ENCODE data around the gene NDUFS3. TPM values are rescaled to one million over a fixed set of nuclear protein-coding genes. Genes with fewer than 3 reads are reported as not detected.
"Not testable (repeated sequence)": the region's sequence is repeated elsewhere in the genome, so short reads cannot be mapped to it uniquely, and the experiment has no call there.

Gene NDUFS3
- total RNA-seq, 4 donors from 2014 or later, result 109 to 152 (median 126) TPM

GRCh38 chr11:47534704-47535251 lies 44.1 kb upstream of the NDUFS3 start:
- TF ChIP-seq POLR2A (IDR thresholded peaks at IDR 0.05) (no peak), CTCF (IDR thresholded peaks at IDR 0.05) (no peak)
- Histone ChIP-seq H3K4me1 (peaks cover 0 to 49% (median 3%) of the 10 kb centered on the region in 4 donors), H3K27ac (no peak overlapping the region), H3K36me3 (no peaks in the 10 kb centered on the region), H3K27me3 (no peaks in the 10 kb centered on the region), H3K4me3 (no peak overlapping the region), H3K9me3 (no peaks in the 10 kb centered on the region)
- no peak for DNase-seq

- H3K36me3 ChIP-seq, result no peaks in the 10 kb centered on the region
- H3K4me3 ChIP-seq, result no peak overlapping the region
- H3K4me1 ChIP-seq, result peaks cover 0 to 55% (median 7%) of the 10 kb centered on the region in 4 donors
- no peak for TF ChIP-seq CTCF (IDR thresholded peaks at IDR 0.05)
- TF ChIP-seq POLR2A (IDR thresholded peaks at IDR 0.05), result no peak
- DNase-seq, result no peak
- no peaks in the 10 kb centered on the region for H3K27me3 ChIP-seq
- H3K9me3 ChIP-seq, result no peaks in the 10 kb centered on the region
- H3K27ac ChIP-seq, result no peak overlapping the region
Measured at GRCh38 chr11:47536915-47537314, 42.0 kb upstream of the NDUFS3 start.

GRCh38 chr11:47538741-47539565 lies 39.9 kb upstream of the NDUFS3 start:
- DNase-seq, result no peak

GRCh38 chr11:47539681-47540039 lies 39.2 kb upstream of the NDUFS3 start:
- no peak overlapping the region for H3K27ac ChIP-seq
- H3K4me3 ChIP-seq, result no peak overlapping the region
- H3K36me3 ChIP-seq, result no peaks in the 10 kb centered on the region
- H3K9me3 ChIP-seq, result no peaks in the 10 kb centered on the region
- peaks cover 0 to 41% (median 5%) of the 10 kb centered on the region in 4 donors for H3K4me1 ChIP-seq
- TF ChIP-seq CTCF (IDR thresholded peaks at IDR 0.05) (no peak), POLR2A (IDR thresholded peaks at IDR 0.05) (no peak)
- H3K27me3 ChIP-seq, result no peaks in the 10 kb centered on the region
- DNase-seq, result no peak

More at GRCh38 chr11:47538741-47539565, 39.9 kb upstream of the NDUFS3 start:
- TF ChIP-seq POLR2A (IDR thresholded peaks at IDR 0.05), result no peak
- no peaks in the 10 kb centered on the region for H3K9me3 ChIP-seq
- H3K4me1 ChIP-seq, result peaks cover 0 to 42% (median 5%) of the 10 kb centered on the region in 4 donors
- H3K27ac ChIP-seq, result no peak overlapping the region
- no peaks in the 10 kb centered on the region for H3K36me3 ChIP-seq
- H3K4me3 ChIP-seq, result no peak overlapping the region
- H3K27me3 ChIP-seq, result no peaks in the 10 kb centered on the region

GRCh38 chr11:47541070-47541469 lies 37.8 kb upstream of the NDUFS3 start:
- no peaks in the 10 kb centered on the region for H3K27me3 ChIP-seq
- no peak overlapping the region for H3K27ac ChIP-seq
- TF ChIP-seq POLR2A (IDR thresholded peaks at IDR 0.05), result no peak
- no peak for TF ChIP-seq CTCF (IDR thresholded peaks at IDR 0.05)
- no peak for DNase-seq
- no peaks in the 10 kb centered on the region for H3K36me3 ChIP-seq
- H3K4me1 ChIP-seq, result peaks cover 0 to 39% (median 5%) of the 10 kb centered on the region in 4 donors
- H3K9me3 ChIP-seq, result no peaks in the 10 kb centered on the region
- H3K4me3 ChIP-seq, result no peak overlapping the region

GRCh38 chr11:47545298-47545697 lies 33.6 kb upstream of the NDUFS3 start:
- no peak for TF ChIP-seq POLR2A (IDR thresholded peaks at IDR 0.05)
- no peak for TF ChIP-seq CTCF (IDR thresholded peaks at IDR 0.05)

GRCh38 chr11:47546274-47546673 lies 32.6 kb upstream of the NDUFS3 start:
- H3K27ac ChIP-seq, H3K36me3 ChIP-seq: not testable (repeated sequence)
- peaks cover 0 to 28% (median under 1%) of the 10 kb centered on the region in 4 donors for H3K4me1 ChIP-seq

More at GRCh38 chr11:47545298-47545697, 33.6 kb upstream of the NDUFS3 start:
- no peak for DNase-seq
- H3K27ac ChIP-seq, result no peak overlapping the region
- no peaks in the 10 kb centered on the region for H3K9me3 ChIP-seq
- H3K4me1 ChIP-seq, result peaks cover 0 to 20% (median 2%) of the 10 kb centered on the region in 4 donors
- peaks cover 0 to 3% (median 0%) of the 10 kb centered on the region in 3 donors for H3K36me3 ChIP-seq
- no peak overlapping the region for H3K4me3 ChIP-seq
- no peaks in the 10 kb centered on the region for H3K27me3 ChIP-seq

More at GRCh38 chr11:47546274-47546673, 32.6 kb upstream of the NDUFS3 start:
- H3K27me3 ChIP-seq, H3K9me3 ChIP-seq, H3K4me3 ChIP-seq, DNase-seq: not testable (repeated sequence)

Data from Peyer's patch (tissue), 4 donors.